ENCODE measurements around the gene ZNF576.

- TF ChIP-seq, protein P1, sequence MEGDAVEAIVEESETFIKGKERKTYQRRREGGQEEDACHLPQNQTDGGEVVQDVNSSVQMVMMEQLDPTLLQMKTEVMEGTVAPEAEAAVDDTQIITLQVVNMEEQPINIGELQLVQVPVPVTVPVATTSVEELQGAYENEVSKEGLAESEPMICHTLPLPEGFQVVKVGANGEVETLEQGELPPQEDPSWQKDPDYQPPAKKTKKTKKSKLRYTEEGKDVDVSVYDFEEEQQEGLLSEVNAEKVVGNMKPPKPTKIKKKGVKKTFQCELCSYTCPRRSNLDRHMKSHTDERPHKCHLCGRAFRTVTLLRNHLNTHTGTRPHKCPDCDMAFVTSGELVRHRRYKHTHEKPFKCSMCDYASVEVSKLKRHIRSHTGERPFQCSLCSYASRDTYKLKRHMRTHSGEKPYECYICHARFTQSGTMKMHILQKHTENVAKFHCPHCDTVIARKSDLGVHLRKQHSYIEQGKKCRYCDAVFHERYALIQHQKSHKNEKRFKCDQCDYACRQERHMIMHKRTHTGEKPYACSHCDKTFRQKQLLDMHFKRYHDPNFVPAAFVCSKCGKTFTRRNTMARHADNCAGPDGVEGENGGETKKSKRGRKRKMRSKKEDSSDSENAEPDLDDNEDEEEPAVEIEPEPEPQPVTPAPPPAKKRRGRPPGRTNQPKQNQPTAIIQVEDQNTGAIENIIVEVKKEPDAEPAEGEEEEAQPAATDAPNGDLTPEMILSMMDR (IDR thresholded peaks at IDR 0.05; ENCODE audit: insufficient read depth, low read depth, low read length), result no peak
- TF ChIP-seq EZH2 (IDR thresholded peaks at IDR 0.05; ENCODE audit: insufficient read depth, low read length), result no peak
These were observed 47.7 kb upstream of the ZNF576 start for GRCh38 chr19:43548706-43549105.
